ENCODE data around the gene CLEC20A.

The CLEC20A gene

GRCh38 chr1:178498896-178499675, 2.3 kb upstream of the CLEC20A start:
- FAIRE-seq, result no peak

- FAIRE-seq, result no peak
Observed at GRCh38 chr1:178497903-178498478, 1.2 kb upstream of the CLEC20A start.

- FAIRE-seq, result no peak
Observed at GRCh38 chr1:178495741-178496409, 889 bp downstream of the CLEC20A start.

DNA sequence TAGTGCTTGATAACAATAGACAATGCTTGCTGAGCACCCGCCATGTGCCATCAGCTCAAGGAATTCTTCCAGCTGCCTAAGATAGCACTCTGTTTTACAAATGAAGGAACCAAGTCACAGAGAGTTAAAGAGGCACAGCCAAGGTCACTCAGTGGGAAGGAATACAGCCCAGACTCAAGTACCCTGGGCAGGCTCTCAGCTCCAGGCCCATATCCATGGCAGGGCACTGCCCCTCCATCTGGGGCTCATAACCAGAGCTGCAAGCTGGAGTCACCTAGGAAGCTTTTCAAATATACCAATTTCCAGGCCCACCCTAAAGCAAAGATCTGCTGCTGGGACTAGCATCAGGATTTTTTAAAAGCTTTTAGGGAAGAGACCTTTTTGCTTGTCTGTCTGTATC, 1.6 kb downstream of the CLEC20A start:
- no peak for FAIRE-seq

- no peak for FAIRE-seq
Observed at GRCh38 chr1:178494569-178494971, 2.2 kb downstream of the CLEC20A start.

DNA sequence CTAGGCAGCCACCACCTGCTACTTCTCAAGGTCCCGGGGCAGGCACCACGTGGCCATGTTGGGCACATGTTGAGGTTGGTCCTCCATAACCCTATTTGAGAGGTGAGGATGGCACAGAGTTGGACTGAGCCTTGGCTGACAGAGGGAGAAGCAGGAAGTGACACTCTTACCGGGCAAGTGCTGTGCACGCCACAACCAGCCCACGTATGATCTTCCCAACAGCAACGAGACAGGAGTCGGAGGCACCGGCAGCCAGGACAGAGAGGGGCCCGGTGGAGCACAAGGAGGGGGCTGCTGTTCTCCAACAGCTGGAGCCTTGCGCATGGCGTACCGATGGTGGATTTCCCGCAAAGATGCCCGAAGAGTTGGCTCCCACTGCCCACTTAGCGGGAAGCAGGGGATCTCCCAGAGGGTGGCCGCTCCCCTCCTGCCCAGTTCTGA, 3.4 kb downstream of the CLEC20A start:
- no peak for FAIRE-seq

- no peak for FAIRE-seq
Observed at GRCh38 chr1:178492341-178492740, 4.4 kb downstream of the CLEC20A start.

DNA sequence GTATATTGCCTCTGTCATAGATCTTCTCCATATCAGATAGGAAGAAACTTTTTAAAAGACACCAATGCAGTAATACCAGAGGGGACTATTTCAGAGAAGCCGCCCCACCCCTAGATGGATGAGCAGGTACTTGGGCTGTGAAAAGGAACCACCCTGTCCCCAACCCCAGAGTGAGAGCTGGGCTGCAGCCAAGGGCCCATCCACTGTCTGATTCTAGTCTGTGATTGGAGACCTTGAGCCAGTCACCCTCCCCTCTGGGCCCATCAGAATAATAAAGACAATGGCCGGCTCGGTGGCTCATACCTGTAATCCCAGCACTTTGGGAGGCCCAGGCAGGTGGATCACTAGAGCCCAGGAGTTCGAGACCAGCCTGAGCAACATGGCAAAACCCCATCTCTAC, 5.0 kb downstream of the CLEC20A start:
- no peak for FAIRE-seq

- no peak for FAIRE-seq
Observed at GRCh38 chr1:178490967-178491366, 5.8 kb downstream of the CLEC20A start.

GRCh38 chr1:178490136-178490535, 6.6 kb downstream of the CLEC20A start:
- FAIRE-seq, result no peak

DNA sequence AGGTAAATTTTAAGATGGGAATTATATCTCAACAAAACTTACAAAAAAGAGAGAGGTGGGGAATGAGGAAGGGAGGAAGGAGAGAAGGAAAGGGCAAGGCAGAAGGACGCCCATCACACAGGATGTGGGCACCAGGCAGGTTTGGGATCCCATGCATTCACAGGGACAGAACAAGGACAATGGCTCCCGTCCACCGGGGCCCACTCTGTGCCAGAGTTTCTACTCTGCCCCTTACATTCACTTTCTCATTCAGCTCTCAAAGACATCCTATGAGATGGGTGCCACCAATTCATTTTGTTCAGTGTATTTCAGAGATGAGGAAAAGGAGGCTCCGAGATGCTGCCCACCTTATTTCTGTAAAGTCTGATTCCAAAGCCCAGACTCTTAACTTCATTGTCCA, 7.4 kb downstream of the CLEC20A start:
- FAIRE-seq, result no peak

- FAIRE-seq, result no peak
Observed at GRCh38 chr1:178488393-178488792, 8.4 kb downstream of the CLEC20A start.

DNA sequence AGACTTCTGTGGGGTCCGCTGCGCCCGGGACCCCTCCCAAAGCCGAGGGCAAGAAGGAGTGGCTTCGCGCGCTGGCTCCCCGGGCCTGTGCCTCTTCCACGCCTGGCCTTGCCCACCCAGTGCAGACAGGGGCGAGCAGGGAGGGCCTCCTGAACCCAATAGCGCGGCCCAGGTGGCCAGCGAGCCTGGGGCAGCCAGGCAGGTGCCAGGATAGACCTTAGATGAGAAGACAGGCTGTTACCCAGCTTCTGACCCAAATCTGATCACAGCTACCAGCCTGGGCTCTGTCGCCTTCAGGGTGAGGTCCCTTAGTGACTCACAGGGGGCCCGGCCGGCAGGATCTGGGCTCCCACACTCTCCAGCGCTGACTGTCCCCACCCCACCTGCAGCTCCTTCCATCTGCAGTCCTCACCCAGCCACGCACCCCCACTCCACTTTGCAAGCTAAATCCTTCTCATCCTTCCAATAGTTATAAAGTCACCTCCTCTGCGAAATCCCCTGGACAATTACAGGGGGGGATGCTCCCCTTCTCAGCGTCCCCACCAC, 9.6 kb downstream of the CLEC20A start:
- no peak for FAIRE-seq

DNA sequence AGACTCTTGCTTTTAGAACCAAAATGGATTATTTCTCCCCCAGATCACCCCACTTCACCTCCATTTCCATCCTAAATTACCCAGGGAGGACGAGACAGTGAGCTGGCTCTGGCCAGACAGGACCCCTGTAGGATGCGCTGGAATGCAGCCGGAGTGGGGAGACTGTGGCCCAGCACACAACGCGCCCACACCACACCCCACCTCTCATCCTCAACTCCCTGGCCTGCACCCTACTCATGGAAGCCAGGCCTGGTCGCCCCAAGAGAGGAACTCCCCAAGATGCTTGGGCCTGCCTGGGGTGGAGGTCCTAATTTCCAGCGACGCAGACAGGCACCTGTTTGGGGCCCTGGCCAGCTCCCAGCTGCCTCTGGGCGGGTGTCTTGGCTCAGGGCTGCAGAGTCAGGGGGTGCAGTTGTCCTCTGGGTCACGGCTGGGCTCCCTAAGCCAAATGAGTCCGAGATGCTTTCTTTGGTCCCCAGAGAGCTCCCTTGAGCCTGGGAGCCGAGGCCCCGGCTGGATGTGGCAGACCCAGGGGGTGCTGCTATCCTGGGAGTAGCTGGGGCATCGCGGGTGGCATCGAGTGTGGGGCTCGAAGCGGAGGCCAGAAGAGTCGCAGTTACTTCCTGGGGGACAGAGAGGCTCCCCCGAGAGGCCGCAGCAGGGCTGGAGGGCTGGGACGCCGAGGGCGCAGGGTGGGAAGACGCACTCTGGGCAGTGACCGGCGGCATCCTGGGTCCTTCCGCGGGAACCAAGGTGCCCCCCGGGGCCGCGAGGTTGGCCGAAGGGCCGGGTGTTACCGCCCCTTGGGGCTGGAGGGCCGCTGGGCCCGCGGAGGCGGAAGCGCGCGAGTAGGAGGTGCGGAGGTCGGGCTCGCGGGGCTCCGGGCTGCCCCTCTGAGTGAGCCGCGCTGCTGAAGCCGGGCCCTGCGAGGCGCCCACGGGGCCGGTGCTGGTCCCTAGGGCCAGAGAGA, 10.4 kb downstream of the CLEC20A start:
- FAIRE-seq, result no peak

DNA sequence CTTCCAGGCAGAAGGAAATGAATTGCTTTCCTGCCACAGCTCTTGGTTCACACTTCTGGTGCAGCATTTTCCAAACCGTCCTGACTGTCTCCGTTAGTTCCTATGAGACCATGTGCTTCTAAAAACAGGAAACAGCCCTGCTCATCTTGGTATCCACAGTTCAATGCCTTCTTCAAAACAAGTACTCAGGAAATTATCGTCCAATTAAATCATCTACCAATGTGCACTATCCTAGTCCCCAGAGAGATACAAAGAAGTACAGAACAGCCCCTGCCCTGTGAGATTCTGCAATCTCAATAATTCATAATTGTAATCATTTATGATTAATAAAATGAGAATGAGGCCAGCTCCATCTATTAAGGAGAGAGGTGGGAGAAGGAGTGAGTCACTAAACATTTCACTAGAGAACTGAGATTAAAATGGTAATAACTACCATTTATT, 11.2 kb downstream of the CLEC20A start:
- FAIRE-seq, result no peak

GRCh38 chr1:178484698-178485225, 12.0 kb downstream of the CLEC20A start:
- no peak for FAIRE-seq

DNA sequence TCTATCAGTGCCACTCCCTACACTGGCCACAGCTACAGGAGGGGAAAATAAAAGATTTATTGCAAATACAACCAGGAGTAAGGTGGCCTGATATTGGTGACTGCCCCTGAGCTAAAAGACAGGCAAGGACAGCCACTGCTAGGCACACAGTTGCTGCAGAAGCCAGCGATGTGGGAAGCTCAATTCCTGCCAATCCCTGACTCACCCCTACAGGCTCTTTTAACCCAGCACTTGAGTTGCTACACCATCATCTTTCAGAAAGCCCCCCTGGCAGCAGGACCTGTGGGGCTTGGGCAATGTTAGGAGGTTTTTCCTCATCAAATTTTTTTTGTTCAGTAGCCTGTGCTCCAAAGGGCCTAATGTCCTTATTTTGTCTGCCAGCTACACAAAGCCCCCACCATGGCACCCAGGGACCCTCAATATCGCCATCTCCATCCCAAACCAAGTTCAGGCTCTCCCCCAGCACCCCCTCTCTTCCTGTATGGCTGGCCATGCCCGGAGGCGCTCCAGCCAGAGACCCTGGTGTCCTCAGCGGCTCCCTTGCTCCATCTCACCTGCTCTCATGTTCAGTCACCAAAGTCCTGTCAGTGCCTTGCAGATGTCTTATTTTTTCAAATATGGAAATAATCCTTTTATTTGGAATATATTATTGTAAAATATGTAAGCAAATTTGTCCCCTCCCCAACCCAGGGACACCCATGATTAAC, 13.4 kb downstream of the CLEC20A start:
- no peak for FAIRE-seq

GRCh38 chr1:178477841-178478240, 18.9 kb downstream of the CLEC20A start:
- FAIRE-seq, result no peak

GRCh38 chr1:178477373-178477772, 19.4 kb downstream of the CLEC20A start:
- FAIRE-seq, result no peak

- FAIRE-seq, result no peak
Observed at GRCh38 chr1:178472531-178472930, 24.2 kb downstream of the CLEC20A start.

- FAIRE-seq, result no peak
Observed at GRCh38 chr1:178470411-178470960, 26.3 kb downstream of the CLEC20A start.
